HG02763 (cell line): Measurements from ENCODE around the gene UBE2K.
"Not testable (repeated sequence)": the region's sequence is repeated elsewhere in the genome, so short reads cannot be mapped to it uniquely, and the experiment has no call there.

Experiments used
- ATAC-seq: cut with Tn5 transposase; IDR thresholded peaks from one replicate; pipeline ENCODE4 v1.9.1; 2021; ENCODE audit warnings: mild to moderate bottlenecking, moderate library complexity; ENCODE audit not compliant: unreplicated experiment

Gene UBE2K

DNA sequence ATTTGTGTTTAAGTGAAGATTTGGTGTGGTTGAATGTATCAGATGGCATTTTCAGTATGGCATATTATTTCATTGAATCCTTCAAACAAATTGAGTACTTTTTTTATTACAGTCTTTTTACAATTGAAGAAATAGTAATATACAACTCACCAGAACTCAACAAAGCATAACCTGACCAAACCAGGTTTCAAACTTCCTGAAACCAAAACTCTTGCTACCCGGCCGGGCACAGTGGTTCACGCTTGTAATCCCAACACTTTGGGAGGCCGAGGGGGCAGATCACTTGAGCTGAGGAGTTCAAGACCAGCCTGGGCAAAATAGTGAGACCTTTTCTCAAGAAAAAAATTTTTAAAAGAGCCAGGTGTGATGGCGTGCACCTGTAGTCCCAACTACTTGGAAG lies 94.2 kb downstream of the UBE2K start:
- ATAC-seq, result no peak

DNA sequence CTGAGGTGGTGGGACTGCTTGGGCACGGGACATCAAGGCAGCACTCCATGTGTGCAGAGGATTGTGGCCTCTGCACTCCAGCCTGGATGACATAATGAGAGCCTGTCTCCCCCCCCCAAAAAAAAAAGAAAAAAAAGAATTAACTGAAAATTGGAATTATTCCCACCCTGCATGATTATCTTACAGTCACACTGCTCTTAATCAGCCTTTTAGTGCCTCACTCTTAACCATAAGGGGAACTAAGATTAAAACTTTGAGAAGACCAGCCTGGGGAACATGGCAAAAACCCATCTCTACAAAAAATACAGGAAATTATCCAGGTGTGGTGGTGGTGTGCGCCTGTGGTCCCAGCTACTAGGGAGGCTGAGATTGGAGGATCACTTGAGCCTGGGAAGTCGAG lies 94.6 kb downstream of the UBE2K start:
- ATAC-seq, result no peak

DNA sequence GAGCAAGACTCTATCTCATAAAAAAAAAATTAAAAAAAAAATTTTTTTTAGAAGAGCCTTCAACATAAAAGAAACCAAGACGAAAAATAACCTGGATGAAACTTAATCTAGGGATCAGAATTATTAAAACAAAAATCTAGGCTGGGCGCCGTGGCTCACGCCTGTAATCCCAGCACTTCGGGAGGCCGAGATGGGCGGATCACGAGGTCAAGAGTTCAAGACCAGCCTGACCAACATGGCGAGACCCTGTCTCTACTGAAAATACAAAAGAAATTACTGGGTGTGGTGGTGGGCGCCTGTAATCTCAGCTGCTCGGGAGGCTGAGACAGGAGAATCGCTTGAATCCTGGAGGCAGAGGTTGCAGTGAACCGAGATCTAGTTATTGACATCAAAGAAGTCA lies 95.0 kb downstream of the UBE2K start:
- not testable (repeated sequence) for ATAC-seq

DNA sequence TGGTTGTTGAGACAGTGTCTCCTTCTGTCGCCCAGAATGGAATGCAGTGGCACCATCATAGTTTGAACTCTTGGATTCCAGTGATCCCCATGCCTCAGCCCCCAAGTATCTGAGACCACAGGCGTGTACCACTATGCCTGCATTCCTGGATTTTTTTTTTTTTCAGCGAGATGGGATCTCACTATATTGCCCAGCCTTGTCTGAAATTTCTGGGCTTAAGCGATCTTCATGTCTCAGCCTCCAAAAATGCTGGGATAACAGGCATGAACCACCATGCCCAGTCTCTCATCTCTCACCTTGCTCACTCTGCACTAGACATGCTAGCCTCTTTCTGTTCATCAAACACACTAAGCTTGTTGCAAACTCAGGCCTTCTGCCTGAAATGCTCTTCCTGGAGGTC lies 104.1 kb downstream of the UBE2K start:
- ATAC-seq, result no peak

DNA sequence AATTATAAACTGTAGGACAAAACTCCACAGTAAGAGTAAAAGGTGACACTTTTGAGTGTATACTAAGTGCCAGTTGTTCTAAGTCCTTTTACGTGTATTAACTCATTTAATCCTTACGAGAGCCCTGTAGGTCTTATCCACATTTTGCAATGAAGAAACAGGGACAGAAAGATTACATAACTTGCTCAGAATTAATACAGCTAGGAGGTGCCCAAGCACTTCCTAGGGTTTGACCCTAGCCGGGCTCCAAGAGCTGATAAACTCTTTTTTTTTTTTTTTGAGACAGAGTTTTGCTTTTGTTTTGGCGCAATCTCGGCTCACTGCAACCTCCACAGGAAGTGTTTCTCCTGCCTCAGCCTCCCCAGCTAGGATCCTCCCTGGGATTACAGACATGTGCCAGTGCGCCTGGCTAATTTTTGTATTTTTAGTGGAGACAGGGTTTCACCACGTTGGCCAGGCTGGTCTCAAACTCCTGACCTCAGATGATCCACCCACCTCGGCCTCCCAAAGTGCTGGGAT lies 110.4 kb downstream of the UBE2K start:
- no peak for ATAC-seq

DNA sequence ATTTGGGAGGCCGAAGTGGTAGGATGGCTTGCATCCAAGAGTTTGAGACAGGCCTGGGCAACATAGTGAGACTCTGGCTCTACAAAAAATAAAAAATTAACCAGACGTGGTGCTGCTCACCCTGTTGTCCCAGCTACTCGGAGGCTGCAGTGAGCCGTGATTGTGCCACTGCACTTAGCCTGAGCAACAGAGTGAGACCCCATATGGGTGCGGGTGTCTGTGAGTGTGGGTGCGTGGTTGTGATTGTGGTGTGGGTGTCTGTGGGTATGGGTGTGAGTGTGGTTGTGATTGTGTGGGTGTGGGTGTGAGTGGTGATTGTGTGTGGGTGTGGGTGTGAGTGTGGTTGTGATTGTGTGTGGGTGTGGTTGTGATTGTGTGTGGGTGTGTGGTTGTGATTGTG lies 114.6 kb downstream of the UBE2K start:
- no peak for ATAC-seq

DNA sequence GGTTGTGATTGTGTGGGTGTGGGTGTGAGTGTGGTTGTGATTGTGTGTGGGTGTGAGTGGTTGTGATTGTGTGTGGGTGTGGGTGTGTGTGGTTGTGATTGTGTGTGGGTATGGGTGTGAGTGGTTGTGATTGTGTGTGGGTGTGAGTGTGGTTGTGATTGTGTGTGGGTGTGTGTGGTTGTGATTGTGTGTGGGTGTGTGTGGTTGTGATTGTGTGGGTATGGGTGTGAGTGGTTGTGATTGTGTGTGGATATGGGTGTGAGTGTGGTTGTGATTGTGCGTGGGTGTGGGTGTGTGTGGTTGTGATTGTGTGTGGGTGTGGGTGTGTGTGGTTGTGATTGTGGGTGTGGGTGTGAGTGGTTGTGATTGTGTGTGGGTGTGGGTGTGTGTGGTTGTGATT lies 115.1 kb downstream of the UBE2K start:
- ATAC-seq, result not testable (repeated sequence)

DNA sequence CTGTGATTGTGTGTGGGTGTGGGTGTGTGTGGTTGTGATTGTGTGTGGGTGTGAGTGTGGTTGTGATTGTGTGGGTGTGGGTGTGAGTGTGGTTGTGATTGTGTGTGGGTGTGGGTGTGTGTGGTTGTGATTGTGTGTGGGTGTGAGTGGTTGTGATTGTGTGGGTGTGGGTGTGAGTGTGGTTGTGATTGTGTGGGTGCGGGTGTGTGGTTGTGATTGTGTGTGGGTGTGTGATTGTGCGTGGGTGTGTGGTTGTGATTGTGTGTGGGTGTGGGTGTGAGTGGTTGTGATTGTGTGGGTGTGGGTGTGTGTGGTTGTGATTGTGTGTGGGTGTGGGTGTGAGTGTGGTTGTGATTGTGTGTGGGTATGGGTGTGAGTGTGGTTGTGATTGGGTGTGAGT lies 115.8 kb downstream of the UBE2K start:
- not testable (repeated sequence) for ATAC-seq

DNA sequence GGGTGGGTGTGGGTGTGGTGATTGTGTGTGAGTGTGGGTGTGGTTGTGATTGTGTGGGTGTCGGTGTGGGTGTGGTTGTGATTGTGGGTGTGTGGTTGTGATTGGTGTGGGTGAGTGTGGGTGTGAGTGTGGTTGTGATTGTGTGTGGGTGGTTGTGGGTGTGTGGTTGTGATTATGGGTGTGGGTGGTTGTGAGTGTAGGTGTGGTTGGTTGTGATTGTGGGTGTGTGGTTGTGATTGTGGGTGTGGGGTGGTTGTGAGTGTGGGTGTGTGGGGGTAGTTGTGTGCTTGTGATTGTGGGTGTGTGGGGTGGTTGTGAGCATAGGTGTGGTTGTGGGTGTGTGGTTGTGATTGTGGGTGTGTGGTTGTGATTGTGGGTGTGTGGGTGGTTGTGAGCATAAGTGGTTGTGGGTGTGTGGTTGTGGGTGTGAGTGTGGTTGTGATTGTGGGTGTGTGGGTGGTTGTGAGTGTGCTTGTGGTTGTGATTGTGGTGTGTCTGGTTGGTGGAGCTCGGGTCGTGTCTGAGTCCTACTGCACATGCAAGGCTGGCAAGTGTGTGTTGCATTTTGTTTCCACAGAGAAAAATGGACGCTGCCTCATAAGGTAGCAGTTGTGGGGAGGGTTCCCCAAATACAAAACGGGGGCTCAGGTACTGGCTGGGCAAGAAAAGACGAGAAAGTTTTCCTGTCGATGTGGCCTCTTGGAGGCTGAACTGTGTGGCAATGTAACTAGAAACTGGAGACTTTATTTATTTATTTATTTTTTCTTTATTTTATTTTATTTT lies 116.7 kb downstream of the UBE2K start:
- no peak for ATAC-seq

DNA sequence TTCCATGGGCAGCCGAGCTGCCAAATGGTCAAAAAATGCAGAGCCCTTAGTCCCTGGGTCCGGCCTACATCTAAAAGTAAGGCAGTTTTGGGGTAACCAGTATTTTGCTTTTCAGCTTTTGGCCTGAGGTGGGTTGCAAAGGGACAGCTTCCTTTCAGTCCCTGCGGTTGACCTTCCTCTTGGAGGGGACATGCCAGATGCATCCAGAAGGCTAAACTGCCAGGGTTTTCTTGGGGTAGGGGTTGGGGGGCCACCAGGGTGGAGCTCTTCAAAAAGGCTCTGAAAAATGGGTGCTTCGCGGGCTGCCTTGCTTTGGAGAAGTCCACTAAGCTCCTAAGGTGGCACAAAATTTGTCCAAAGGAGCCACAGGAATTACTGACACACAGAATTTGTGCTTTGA lies 120.7 kb downstream of the UBE2K start:
- no peak for ATAC-seq

DNA sequence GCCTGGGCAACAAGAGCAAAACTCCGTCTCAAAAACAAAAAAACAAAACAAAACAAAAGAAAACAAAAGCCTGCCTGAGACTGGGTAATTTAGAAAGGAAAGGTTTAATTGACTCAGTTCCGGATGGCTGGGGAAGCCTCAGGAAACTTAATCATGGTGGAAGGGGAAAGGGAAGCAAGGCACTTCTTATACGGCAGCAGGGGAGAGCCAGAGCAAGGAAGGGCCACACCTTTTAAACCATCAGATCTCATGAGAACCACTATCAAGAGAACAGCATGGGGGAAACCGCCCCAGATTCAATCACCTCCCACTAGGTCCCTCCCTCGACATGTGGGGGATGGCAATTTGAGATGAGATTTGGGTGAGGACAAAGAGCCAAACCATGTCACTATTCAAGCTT lies 122.2 kb downstream of the UBE2K start:
- ATAC-seq, result no peak

DNA sequence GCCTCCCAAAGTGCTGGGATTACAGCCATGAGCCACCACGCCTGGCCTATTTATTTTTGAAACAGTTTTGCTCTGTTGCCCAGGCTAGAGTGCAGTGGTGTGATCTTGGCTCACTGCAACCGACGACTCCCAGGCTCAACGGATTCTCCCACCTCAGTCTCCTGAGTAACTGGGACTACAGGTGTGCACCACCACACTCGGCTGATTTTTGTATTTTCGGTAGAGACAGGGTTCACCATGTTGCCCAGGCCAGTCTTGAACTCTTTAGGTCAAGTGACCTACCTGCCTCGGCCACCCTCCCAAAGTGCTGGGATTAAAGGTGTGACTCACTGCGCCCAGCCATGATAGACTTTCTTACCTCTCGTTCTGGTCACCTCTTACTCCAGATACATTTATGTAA lies 124.0 kb downstream of the UBE2K start:
- no peak for ATAC-seq

DNA sequence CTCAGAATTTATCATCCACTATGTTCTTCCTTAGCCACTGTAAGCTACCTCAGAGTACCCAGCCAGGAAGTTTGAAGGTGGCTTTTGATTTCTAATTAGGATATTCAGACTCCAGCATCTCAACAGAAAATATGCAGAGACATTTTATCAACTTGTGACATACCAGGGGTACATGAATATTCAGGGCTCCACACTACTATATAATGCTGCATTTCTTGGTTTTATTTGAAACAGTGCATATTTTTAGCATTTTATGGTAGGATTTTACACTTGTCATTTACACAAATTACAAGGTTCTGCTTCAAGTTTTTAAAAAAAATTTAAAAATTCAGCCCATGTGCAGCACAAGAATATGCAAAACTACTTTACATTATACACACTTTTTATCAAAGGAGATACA lies 124.7 kb downstream of the UBE2K start:
- ATAC-seq, result no peak

DNA sequence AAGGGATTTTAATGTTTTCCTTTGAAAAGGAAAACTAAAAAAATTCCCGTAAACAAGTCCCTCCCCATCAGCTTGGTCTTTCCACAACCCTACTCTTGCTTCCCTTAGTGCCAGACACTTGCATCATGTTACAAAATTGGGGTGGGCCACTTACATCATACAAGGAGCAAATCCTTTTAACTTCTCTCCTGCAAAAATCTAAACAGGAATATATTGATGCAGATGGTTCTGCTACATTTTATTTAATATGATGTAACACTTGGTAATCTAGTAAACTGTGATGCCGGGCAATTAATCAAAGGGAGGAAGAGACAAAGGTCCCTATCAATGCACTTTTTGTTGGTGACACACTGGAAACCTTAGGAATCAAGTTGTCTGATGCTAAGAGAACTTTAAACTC lies 125.3 kb downstream of the UBE2K start:
- no peak for ATAC-seq

DNA sequence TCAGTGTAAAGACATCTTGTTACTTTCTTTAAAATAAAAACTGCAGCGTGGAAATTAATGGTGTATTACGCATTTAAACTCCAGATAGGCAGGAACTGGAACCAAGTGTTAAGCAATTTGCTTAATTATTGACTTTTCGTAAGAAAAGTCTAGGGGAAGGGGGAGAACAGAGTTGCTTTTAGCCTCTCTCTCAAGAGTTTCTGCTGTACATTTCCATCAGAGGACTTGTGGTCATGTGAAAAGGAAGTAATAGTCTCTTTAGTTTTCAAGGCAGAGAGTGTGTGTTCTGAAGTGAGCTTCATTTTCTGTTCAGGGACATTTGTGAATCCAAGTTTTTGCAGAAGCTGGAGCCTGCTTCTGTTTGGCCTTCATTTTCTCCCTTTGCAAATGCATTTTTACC lies 127.2 kb downstream of the UBE2K start:
- no peak for ATAC-seq

DNA sequence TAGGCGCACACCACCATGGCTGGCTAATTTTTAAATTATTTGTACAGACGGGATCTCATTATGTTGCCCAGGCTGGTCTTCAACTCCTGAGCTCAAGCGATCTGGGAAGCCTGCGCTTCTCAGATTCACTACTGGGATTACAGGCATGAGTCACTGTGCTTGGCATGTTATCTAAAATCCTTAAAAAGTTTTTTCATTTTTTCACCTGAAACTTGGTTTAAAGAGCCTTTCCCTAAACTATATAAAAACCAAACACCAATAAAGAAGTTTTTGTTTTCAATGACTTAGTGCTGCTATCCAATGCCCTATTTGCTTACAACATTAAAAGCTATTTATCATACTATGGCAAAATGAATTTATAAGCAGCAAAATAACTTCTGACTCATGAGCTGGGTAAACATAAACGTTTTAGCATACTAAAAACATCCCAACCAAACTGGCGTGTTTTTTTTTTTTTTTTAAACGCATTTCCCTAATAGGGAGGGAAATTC lies 127.8 kb downstream of the UBE2K start:
- ATAC-seq, result no peak
